Smooth muscle cell (in vitro differentiated cells): Measurements from ENCODE around the gene SCARB1. TPM values are rescaled to one million over a fixed set of nuclear protein-coding genes. Genes with fewer than 3 reads are reported as not detected.
"Not testable (repeated sequence)": the region's sequence is repeated elsewhere in the genome, so short reads cannot be mapped to it uniquely, and the experiment has no call there.

Experiments
- DNase-seq: peaks from one replicate; lab custom pipeline; 2025; ENCODE audit not compliant: unreplicated experiment; lab: John Stamatoyannopoulos, UW
- H2AFZ ChIP-seq: fragments of 200-600 bp; sonication (generic); 2 replicates; pipeline ENCODE4 v1.6.0; 2016; ENCODE audit warnings: antibody characterized with exemption, low read depth, mild to moderate bottlenecking
- H3F3A ChIP-seq: fragments of 200-600 bp; sonication (generic); 2 replicates; pipeline ENCODE4 v1.6.0; 2017; ENCODE audit warnings: antibody characterized with exemption, low read depth
- H3K27ac ChIP-seq: fragments of 200-600 bp; sonication (generic); 2 replicates; pipeline ENCODE4 v1.5.1; 2016; ENCODE audit warnings: low read depth, mild to moderate bottlenecking
- H3K27me3 ChIP-seq: fragments of 200-600 bp; sonication (generic); 2 replicates; pipeline ENCODE4 v1.6.1; 2016; ENCODE audit warnings: low read depth, mild to moderate bottlenecking
- H3K36me3 ChIP-seq: fragments of 200-600 bp; sonication (generic); 2 replicates; pipeline ENCODE4 v1.5.1; 2016; ENCODE audit warnings: low read depth
- H3K4me1 ChIP-seq: fragments of 200-600 bp; sonication (generic); 2 replicates; pipeline ENCODE4 v1.5.1; 2016; ENCODE audit warnings: low read depth
- H3K4me2 ChIP-seq: fragments of 200-600 bp; sonication (generic); 2 replicates; pipeline ENCODE4 v1.6.0; 2016; ENCODE audit warnings: mild to moderate bottlenecking
- H3K4me3 ChIP-seq: fragments of 200-600 bp; sonication (generic); 2 replicates; pipeline ENCODE4 v1.5.1; 2016; ENCODE audit warnings: mild to moderate bottlenecking
- H3K79me2 ChIP-seq: fragments of 200-600 bp; sonication (generic); 2 replicates; pipeline ENCODE4 v1.6.0; 2016; ENCODE audit warnings: low read depth, mild to moderate bottlenecking
- H3K9ac ChIP-seq: fragments of 200-600 bp; sonication (generic); 2 replicates; pipeline ENCODE4 v1.6.0; 2016; ENCODE audit warnings: low read depth
- H3K9me3 ChIP-seq: fragments of 200-600 bp; sonication (generic); replicated peaks from 2 replicates; pipeline ENCODE4 v1.5.1; 2016; ENCODE audit warnings: low read depth
- H4K20me1 ChIP-seq: fragments of 200-600 bp; sonication (generic); 2 replicates; pipeline ENCODE4 v1.6.0; 2016; ENCODE audit warnings: low read depth
- CTCF ChIP-seq: fragments of 200-600 bp; sonication (generic); IDR thresholded peaks from 2 replicates; pipeline ENCODE4 v1.5.1; 2017; ENCODE audit warnings: borderline replicate concordance, mild to moderate bottlenecking, antibody characterized with exemption; ENCODE audit not compliant: insufficient read depth, poor library complexity, severe bottlenecking
- WGBS: methylation state at CpG from one replicate; pipeline ENCODE4 v1.1.7; 2016; ENCODE audit warnings: low lambda C conversion rate; 5-methylcytosine and 5-hydroxymethylcytosine counted together
- polyA plus RNA-seq: library from polyadenylated mRNA; unstranded; fragments of >200 nt; fragmentation: Nextera tagmentation; extraction: Ambion mirVana; gene quantifications from 2 replicates; pipeline ENCODE4 v1.2.1, GENCODE V29; 2016
- total RNA-seq: library from RNA; depleted of rRNA; stranded (reverse); fragments of >200 nt; gene quantifications from 2 replicates; pipeline ENCODE4 v1.2.3, GENCODE V29; 2014

SCARB1 gene
- total and polyA plus RNA-seq, 2 experiments from 2014 or later: 6.8 to 10.1 TPM

DNA sequence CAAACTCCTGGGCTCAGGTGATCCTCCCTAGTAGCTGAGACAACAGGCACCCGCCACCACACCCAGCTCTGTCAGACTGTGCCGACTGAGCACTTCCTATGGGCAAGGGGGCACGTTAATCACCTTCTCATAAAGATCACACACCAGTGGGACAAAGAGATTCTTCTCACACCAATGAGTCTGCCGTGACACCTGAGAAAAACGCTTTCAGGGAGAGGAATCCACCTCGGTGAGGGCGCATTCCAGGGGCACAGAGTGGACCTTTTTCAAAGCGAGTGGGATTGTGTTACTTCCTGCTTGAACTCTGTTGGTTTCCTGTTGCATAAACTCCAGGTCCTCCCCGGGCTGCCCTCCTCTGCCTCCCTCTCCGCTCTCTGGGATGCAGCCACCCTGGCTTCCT, 17.5 kb upstream of the SCARB1 start:
- H4K20me1 ChIP-seq: no peaks in the 10 kb centered on the region
- no peaks in the 10 kb centered on the region for H3K4me1 ChIP-seq
- H3F3A ChIP-seq: no peaks in the 10 kb centered on the region
- DNase-seq: no peak
- H3K36me3 ChIP-seq: no peaks in the 10 kb centered on the region
- no peak overlapping the region for H3K9ac ChIP-seq
- TF ChIP-seq CTCF: no peak
- 76% methylated on average over 10 of the region's 10 CpGs for WGBS
- H3K79me2 ChIP-seq: no peaks in the 10 kb centered on the region
- H3K9me3 ChIP-seq: no peaks in the 10 kb centered on the region
- no peak overlapping the region for H3K4me2 ChIP-seq
- no peak overlapping the region for H3K4me3 ChIP-seq
- no peak overlapping the region for H3K27ac ChIP-seq
- H2AFZ ChIP-seq: no peak overlapping the region
- H3K27me3 ChIP-seq: no peaks in the 10 kb centered on the region

- 88% methylated on average over 11 of the region's 11 CpGs for WGBS
- H2AFZ ChIP-seq, H3K4me3 ChIP-seq, H3K9me3 ChIP-seq, H3F3A ChIP-seq, H3K9ac ChIP-seq, H3K36me3 ChIP-seq, H3K27ac ChIP-seq, H4K20me1 ChIP-seq, H3K27me3 ChIP-seq, H3K79me2 ChIP-seq, H3K4me1 ChIP-seq, H3K4me2 ChIP-seq, DNase-seq: not testable (repeated sequence)
Measured at GRCh38 chr12:124880335-124880734, 16.7 kb upstream of the SCARB1 start.

DNA sequence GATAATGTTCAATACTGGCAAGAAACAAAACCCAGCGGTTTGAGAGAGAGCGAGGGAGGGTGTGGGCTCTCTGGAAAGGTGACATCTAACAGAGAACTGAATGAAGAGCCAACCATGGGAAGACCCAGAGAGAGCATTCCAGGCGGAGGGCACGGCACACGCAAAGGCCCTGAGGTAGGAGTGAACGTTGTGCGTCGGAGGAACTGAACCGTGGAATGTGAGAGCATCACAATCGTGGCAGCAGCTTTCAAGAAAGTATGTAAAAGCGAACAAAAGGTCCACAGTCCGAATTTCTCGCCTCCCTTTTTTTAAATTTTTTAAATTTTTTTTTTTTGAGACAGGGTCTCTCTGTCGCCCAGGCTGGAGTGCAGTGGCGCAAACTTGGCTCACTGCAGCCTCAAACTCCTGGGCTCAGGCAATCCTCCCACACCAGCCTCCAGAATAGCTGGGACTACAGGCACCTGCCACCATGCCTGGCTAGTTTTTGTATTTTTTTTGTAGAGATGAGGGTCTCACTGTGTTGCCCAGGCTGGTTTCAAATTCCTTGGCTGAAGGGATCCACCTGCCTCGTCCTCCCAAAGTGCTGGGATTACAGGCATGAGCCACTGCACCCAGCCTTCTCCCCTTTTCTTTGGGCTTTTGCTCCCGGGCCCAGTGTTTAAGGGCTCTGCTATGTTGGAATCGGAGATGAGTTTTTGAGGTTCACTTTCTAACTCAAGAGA, 15.3 kb upstream of the SCARB1 start:
- Histone ChIP-seq H3K4me1 (no peaks in the 10 kb centered on the region), H3F3A (no peaks in the 10 kb centered on the region), H3K27ac (no peak overlapping the region), H3K4me3 (no peak overlapping the region), H3K27me3 (no peaks in the 10 kb centered on the region), H3K9me3 (no peaks in the 10 kb centered on the region), H3K79me2 (no peaks in the 10 kb centered on the region), H3K4me2 (no peak overlapping the region), H4K20me1 (no peaks in the 10 kb centered on the region), H2AFZ (no peak overlapping the region), H3K36me3 (no peaks in the 10 kb centered on the region), H3K9ac (no peak overlapping the region)
- 93% methylated on average over 18 of the region's 18 CpGs for WGBS
- TF ChIP-seq CTCF: no peak
- DNase-seq: no peak

DNA sequence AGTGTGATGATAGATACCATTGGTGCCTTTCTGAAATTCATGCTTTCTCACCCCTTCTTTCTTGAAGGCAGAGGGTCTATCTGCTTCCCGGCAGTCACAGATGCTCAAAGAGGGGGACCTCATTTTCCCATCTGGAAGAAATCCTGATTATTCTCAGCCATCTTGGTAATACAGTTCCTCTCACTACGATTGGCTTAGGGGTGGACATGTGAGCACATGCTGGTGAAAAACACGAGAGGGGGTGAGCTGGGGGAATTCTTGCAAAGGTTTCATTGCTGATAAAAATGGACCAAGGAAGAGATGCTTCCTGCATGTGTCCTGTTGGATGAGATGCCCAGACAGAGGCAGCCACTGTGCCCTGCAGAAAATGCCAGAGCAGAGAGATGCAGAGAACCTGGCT, 13.8 kb upstream of the SCARB1 start:
- Histone ChIP-seq H3K9ac (no peak overlapping the region), H4K20me1 (no peaks in the 10 kb centered on the region), H3K27ac (no peak overlapping the region), H3K4me2 (no peak overlapping the region), H3F3A (no peaks in the 10 kb centered on the region), H3K9me3 (no peaks in the 10 kb centered on the region), H3K27me3 (no peaks in the 10 kb centered on the region), H3K36me3 (no peaks in the 10 kb centered on the region), H3K79me2 (no peaks in the 10 kb centered on the region), H3K4me1 (no peaks in the 10 kb centered on the region), H2AFZ (no peak overlapping the region), H3K4me3 (no peak overlapping the region)
- TF ChIP-seq CTCF: no peak
- WGBS: 89% methylated on average over 3 of the region's 3 CpGs
- DNase-seq: no peak
